HUES6 (cell line): ENCODE measurements around the gene PKNOX1.
"Not testable (repeated sequence)": the region's sequence is repeated elsewhere in the genome, so short reads cannot be mapped to it uniquely, and the experiment has no call there.

Experiments used
- H3K27ac ChIP-seq: 2 replicates; pipeline ENCODE4 v1.7.0; 2013; ENCODE audit warnings: low read depth, mild to moderate bottlenecking, low read length, inconsistent platforms
- H3K27me3 ChIP-seq: 2 replicates; pipeline ENCODE4 v1.6.1; 2013; ENCODE audit warnings: low read length; ENCODE audit not compliant: control insufficient read depth, insufficient read depth
- H3K36me3 ChIP-seq: 2 replicates; pipeline ENCODE4 v1.6.1; 2013; ENCODE audit warnings: low read length; ENCODE audit not compliant: control insufficient read depth, insufficient read depth
- H3K4me1 ChIP-seq: 2 replicates; pipeline ENCODE4 v1.6.1; 2013; ENCODE audit warnings: low read length; ENCODE audit not compliant: control insufficient read depth, insufficient read depth
- H3K4me3 ChIP-seq: 2 replicates; pipeline ENCODE4 v1.5.1; 2013; ENCODE audit warnings: low read depth, low read length
- H3K9ac ChIP-seq: one replicate; pipeline ENCODE4 v1.6.1; 2013; ENCODE audit warnings: mild to moderate bottlenecking, low read length
- H3K9me3 ChIP-seq: 2 replicates; pipeline ENCODE4 v1.6.1; 2013; ENCODE audit warnings: low read depth, low read length; ENCODE audit not compliant: control insufficient read depth, insufficient read depth

The PKNOX1 gene

GRCh38 chr21:43021756-43022600, 47.6 kb downstream of the PKNOX1 start:
- no peak overlapping the region for H3K4me3 ChIP-seq
- H3K27ac ChIP-seq: no peak overlapping the region
- no peak overlapping the region for H3K9ac ChIP-seq
- peaks cover 69% of the 10 kb centered on the region for H3K36me3 ChIP-seq
- no peaks in the 10 kb centered on the region for H3K27me3 ChIP-seq
- no peaks in the 10 kb centered on the region for H3K9me3 ChIP-seq
- peaks cover 5% of the 10 kb centered on the region; the same call in 1 of the 2 replicates for H3K4me1 ChIP-seq

GRCh38 chr21:43023175-43023574, 48.8 kb downstream of the PKNOX1 start:
- Histone ChIP-seq H3K36me3 (peaks cover 69% of the 10 kb centered on the region), H3K9ac (no peak overlapping the region), H3K27ac (no peak overlapping the region), H3K9me3 (no peaks in the 10 kb centered on the region), H3K4me1 (peaks cover 5% of the 10 kb centered on the region; the same call in 1 of the 2 replicates), H3K4me3 (no peak overlapping the region), H3K27me3 (no peaks in the 10 kb centered on the region)

GRCh38 chr21:43024439-43025136, 50.2 kb downstream of the PKNOX1 start:
- H3K27ac ChIP-seq: no peak overlapping the region

GRCh38 chr21:43025636-43026180, 51.3 kb downstream of the PKNOX1 start:
- H3K27ac ChIP-seq: no peak overlapping the region; the same call in 1 of the 2 replicates
- peaks cover 5% of the 10 kb centered on the region; the same call in 1 of the 2 replicates for H3K4me1 ChIP-seq
- no peaks in the 10 kb centered on the region for H3K27me3 ChIP-seq
- no peak overlapping the region for H3K9ac ChIP-seq
- H3K36me3 ChIP-seq: peaks cover 80% of the 10 kb centered on the region
- H3K9me3 ChIP-seq: no peaks in the 10 kb centered on the region
- H3K4me3 ChIP-seq: no peak overlapping the region

More at GRCh38 chr21:43024439-43025136, 50.2 kb downstream of the PKNOX1 start:
- no peak overlapping the region for H3K4me3 ChIP-seq
- no peak overlapping the region for H3K9ac ChIP-seq
- H3K4me1 ChIP-seq: peaks cover 5% of the 10 kb centered on the region; the same call in 1 of the 2 replicates
- no peaks in the 10 kb centered on the region for H3K27me3 ChIP-seq
- no peaks in the 10 kb centered on the region for H3K9me3 ChIP-seq
- peaks cover 80% of the 10 kb centered on the region for H3K36me3 ChIP-seq

GRCh38 chr21:43027846-43028731, 53.7 kb downstream of the PKNOX1 start:
- Histone ChIP-seq H3K4me3 (no peak overlapping the region), H3K9ac (no peak overlapping the region), H3K27me3 (no peaks in the 10 kb centered on the region), H3K36me3 (peaks cover 77% of the 10 kb centered on the region), H3K9me3 (no peaks in the 10 kb centered on the region), H3K27ac (no peak overlapping the region), H3K4me1 (no peaks in the 10 kb centered on the region)

GRCh38 chr21:43029785-43030184, 55.4 kb downstream of the PKNOX1 start:
- H3K4me3 ChIP-seq: no peak overlapping the region
- peaks cover 64% of the 10 kb centered on the region for H3K36me3 ChIP-seq
- H3K27me3 ChIP-seq: no peaks in the 10 kb centered on the region
- no peaks in the 10 kb centered on the region for H3K9me3 ChIP-seq
- H3K9ac ChIP-seq: no peak overlapping the region
- no peaks in the 10 kb centered on the region for H3K4me1 ChIP-seq
- H3K27ac ChIP-seq: no peak overlapping the region

- H3K4me3 ChIP-seq: no peak overlapping the region
- H3K36me3 ChIP-seq: peaks cover 55% of the 10 kb centered on the region
- H3K27ac ChIP-seq: no peak overlapping the region
- H3K9me3 ChIP-seq: no peaks in the 10 kb centered on the region
- H3K27me3 ChIP-seq: no peaks in the 10 kb centered on the region
- H3K9ac ChIP-seq: no peak overlapping the region
- H3K4me1 ChIP-seq: no peaks in the 10 kb centered on the region
Observed at GRCh38 chr21:43031121-43031619, 56.8 kb downstream of the PKNOX1 start.

GRCh38 chr21:43034101-43034500, 59.7 kb downstream of the PKNOX1 start:
- H3K9me3 ChIP-seq: no peaks in the 10 kb centered on the region
- peaks cover 30% of the 10 kb centered on the region for H3K36me3 ChIP-seq
- H3K4me3 ChIP-seq: no peak overlapping the region
- no peaks in the 10 kb centered on the region for H3K27me3 ChIP-seq
- no peak overlapping the region for H3K9ac ChIP-seq
- no peaks in the 10 kb centered on the region for H3K4me1 ChIP-seq
- H3K27ac ChIP-seq: no peak overlapping the region

GRCh38 chr21:43034826-43035225, 60.5 kb downstream of the PKNOX1 start:
- no peak overlapping the region for H3K9ac ChIP-seq
- H3K9me3 ChIP-seq: no peaks in the 10 kb centered on the region
- H3K27ac ChIP-seq: no peak overlapping the region
- H3K4me1 ChIP-seq: no peaks in the 10 kb centered on the region
- no peak overlapping the region for H3K4me3 ChIP-seq
- H3K36me3 ChIP-seq: peaks cover 25% of the 10 kb centered on the region
- no peaks in the 10 kb centered on the region for H3K27me3 ChIP-seq

- not testable (repeated sequence) for H3K27ac ChIP-seq, H3K9me3 ChIP-seq, H3K4me1 ChIP-seq, H3K9ac ChIP-seq, H3K27me3 ChIP-seq, H3K4me3 ChIP-seq, H3K36me3 ChIP-seq
Observed at GRCh38 chr21:43036889-43037288, 62.5 kb downstream of the PKNOX1 start.
